ENCODE measurements around the gene BBS1. TPM values are rescaled to one million over a fixed set of nuclear protein-coding genes. Genes with fewer than 3 reads are reported as not detected.

Gene BBS1
- total and polyA plus RNA-seq, 2 donors (not counting 3 experiments of a cell fraction or from before 2014, with no cell fraction given) = 29.2 to 32.9 TPM

- H3K4me2 ChIP-seq (ENCODE audit: insufficient read depth, low read length) = no peak overlapping the region
- no peaks in the 10 kb centered on the region for H3K27me3 ChIP-seq (ENCODE audit: control insufficient read depth in 2 of 2, insufficient read depth in 2 of 2, low read length in 2 of 2)
- H4K20me1 ChIP-seq (replicated peaks; ENCODE audit: control insufficient read depth, extremely low read depth, insufficient read depth, low read length) = no peaks in the 10 kb centered on the region
- no peak overlapping the region for H3K9ac ChIP-seq (replicated peaks; ENCODE audit: extremely low read depth, insufficient read depth, low read length)
- DNase-seq (ENCODE audit: low read depth, low spot score) (no peak), FAIRE-seq (no peak)
- H3K79me2 ChIP-seq (ENCODE audit: control insufficient read depth, insufficient read depth, low read length) = no peaks in the 10 kb centered on the region
- no TSS peak for BruUV-seq (replicated peaks)
- H3K4me3 ChIP-seq (replicated peaks in 1 of 3; ENCODE audit: insufficient read depth in 1 of 3, low read depth in 1 of 3, low read length in 3 of 3) = no peak overlapping the region
- H3K27ac ChIP-seq (ENCODE audit: insufficient read depth, low read depth, low read length) = no peak overlapping the region
- H3K9me1 ChIP-seq (replicated peaks; ENCODE audit: control insufficient read depth, extremely low read depth, insufficient read depth, low read length) = no peaks in the 10 kb centered on the region
- H3K36me3 ChIP-seq (ENCODE audit: control insufficient read depth in 2 of 2, extremely low read depth in 1 of 2, insufficient read depth in 2 of 2, low read length in 2 of 2) = no peaks in the 10 kb centered on the region
- intact Hi-C loops (cut with micrococcal nuclease) = no loop called here
- TF ChIP-seq CTCF (IDR thresholded peaks at IDR 0.05; ENCODE audit: extremely low read depth in 1 of 2, insufficient read depth in 1 of 2, low read depth in 1 of 2, low read length in 2 of 2) (no peak), JUN (IDR thresholded peaks at IDR 0.05; ENCODE audit: borderline replicate concordance, insufficient read depth, insufficient read length, low read depth) (no peak), FOS (IDR thresholded peaks at IDR 0.05; ENCODE audit: borderline replicate concordance, insufficient read depth, low read length) (no peak), POLR2AphosphoS5 (IDR thresholded peaks at IDR 0.05; ENCODE audit: insufficient read depth, low read depth, low read length) (no peak), GATA2 (IDR thresholded peaks at IDR 0.05; ENCODE audit: insufficient read depth, insufficient read length, low read depth, low read length) (no peak), EZH2 (IDR thresholded peaks at IDR 0.05; ENCODE audit: borderline replicate concordance, low read depth, low read length, severe bottlenecking) (no peak), MYC (IDR thresholded peaks at IDR 0.05; ENCODE audit: low read depth, low read length) (no peak), MAX (IDR thresholded peaks at IDR 0.05; ENCODE audit: insufficient read depth, insufficient read length) (no peak), POLR2A (IDR thresholded peaks at IDR 0.05; ENCODE audit: low read depth, low read length) (no peak)
- H2AFZ ChIP-seq (ENCODE audit: low read depth, low read length) = no peak overlapping the region
- ChIA-PET POLR2A (no interaction called here), CTCF (no interaction called here)
- H3K4me1 ChIP-seq (ENCODE audit: control insufficient read depth, extremely low read depth, insufficient read depth, low read length) = peaks cover 3% of the 10 kb centered on the region
- dilution Hi-C loops (cut with MboI; ENCODE audit: extremely low pct_ligation_motif_present, low sequenced_read_pairs) = no loop called here
- H3K9me3 ChIP-seq (replicated peaks; ENCODE audit: control insufficient read depth, insufficient read depth, low read length) = no peaks in the 10 kb centered on the region
Observed at GRCh38 chr11:66570850-66571180, 60.4 kb downstream of the BBS1 start.

Measured in endothelial cell of umbilical vein (primary cell).